ENCODE results near the gene CRB1. TPM values are rescaled to one million over a fixed set of nuclear protein-coding genes. Genes with fewer than 3 reads are reported as not detected.

Gene CRB1
- total and polyA plus RNA-seq, 8 donors, result 0.09 to 0.31 (median 0.26) TPM

DNA sequence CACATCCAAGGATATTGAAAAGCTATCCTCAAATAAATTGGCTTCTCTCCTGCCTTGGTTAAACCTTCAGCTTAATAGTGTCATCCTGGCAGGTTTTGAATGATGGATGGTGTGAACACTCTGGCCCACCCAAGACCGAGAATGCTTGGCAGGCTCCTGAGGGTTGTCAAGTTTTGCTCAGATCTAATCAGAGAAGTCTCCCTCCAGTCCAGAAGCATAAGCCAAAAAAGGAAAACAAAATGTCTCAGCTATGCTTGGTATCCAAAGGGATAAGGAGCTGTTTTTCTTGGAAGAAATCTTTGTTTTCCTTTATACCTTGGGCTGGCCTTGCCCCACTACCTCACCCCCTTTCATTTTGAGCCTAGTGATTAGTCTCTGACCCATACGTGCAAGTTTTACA is 172.7 kb downstream of the CRB1 start:
- H3K9me3 ChIP-seq, result no peaks in the 10 kb centered on the region
- no peak overlapping the region for H3K4me3 ChIP-seq
- TF ChIP-seq, protein P1, sequence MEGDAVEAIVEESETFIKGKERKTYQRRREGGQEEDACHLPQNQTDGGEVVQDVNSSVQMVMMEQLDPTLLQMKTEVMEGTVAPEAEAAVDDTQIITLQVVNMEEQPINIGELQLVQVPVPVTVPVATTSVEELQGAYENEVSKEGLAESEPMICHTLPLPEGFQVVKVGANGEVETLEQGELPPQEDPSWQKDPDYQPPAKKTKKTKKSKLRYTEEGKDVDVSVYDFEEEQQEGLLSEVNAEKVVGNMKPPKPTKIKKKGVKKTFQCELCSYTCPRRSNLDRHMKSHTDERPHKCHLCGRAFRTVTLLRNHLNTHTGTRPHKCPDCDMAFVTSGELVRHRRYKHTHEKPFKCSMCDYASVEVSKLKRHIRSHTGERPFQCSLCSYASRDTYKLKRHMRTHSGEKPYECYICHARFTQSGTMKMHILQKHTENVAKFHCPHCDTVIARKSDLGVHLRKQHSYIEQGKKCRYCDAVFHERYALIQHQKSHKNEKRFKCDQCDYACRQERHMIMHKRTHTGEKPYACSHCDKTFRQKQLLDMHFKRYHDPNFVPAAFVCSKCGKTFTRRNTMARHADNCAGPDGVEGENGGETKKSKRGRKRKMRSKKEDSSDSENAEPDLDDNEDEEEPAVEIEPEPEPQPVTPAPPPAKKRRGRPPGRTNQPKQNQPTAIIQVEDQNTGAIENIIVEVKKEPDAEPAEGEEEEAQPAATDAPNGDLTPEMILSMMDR (IDR thresholded peaks at IDR 0.05), result no peak
- no peak overlapping the region for H3K27ac ChIP-seq
- intact Hi-C loops (cut with DNase I), result no loop called here
- H3K36me3 ChIP-seq, result no peaks in the 10 kb centered on the region
- no peaks in the 10 kb centered on the region for H3K4me1 ChIP-seq
- no peaks in the 10 kb centered on the region for H3K27me3 ChIP-seq
- ATAC-seq (no peak), DNase-seq (no peak)

DNA sequence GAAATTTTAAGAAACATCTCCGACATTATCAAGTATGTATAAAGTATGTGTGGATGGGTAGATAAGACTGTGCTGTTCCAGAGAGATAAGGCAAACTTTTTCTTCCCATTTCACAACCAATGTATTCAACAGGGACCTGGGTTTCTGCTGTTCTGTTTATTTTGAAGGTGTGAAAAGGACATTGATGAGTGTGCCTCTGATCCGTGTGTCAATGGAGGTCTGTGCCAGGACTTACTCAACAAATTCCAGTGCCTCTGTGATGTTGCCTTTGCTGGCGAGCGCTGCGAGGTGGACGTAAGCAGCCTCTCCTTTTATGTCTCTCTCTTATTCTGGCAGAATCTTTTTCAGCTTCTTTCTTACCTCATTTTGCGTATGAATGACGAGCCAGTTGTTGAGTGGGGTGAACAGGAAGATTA is 174.0 kb downstream of the CRB1 start:
- intact Hi-C loops (cut with DNase I), result no loop called here

DNA sequence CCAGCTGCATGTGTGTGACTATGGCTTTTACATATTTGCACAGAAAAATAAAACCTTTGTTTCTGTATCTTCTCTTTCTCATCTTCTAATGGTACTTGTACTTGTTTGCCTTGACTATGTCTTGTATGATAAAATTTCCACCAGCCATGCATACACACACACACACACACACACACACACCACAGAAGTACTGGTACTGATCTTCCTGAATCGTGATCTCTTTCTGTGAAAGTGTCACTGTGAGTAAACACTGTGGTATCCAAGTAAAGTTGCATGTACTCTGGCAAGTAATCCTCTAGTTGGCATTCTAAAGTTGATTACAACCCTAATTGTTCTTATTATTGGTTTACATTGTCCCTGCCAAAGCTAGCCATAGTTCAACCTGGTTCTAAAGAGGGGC is 176.7 kb downstream of the CRB1 start:
- Histone ChIP-seq H3K27ac (no peak overlapping the region), H3K4me1 (no peaks in the 10 kb centered on the region), H3K36me3 (no peaks in the 10 kb centered on the region), H3K27me3 (no peaks in the 10 kb centered on the region), H3K4me3 (no peak overlapping the region), H3K9me3 (no peaks in the 10 kb centered on the region)
- no peak for ATAC-seq
- no peak for DNase-seq
- TF ChIP-seq, protein P1 (IDR thresholded peaks at IDR 0.05), result no peak
- intact Hi-C loops (cut with DNase I), result no loop called here

More for the DNA sequence above, 174.0 kb downstream of the CRB1 start:
- H3K27me3 ChIP-seq, result no peaks in the 10 kb centered on the region
- no peak overlapping the region for H3K4me3 ChIP-seq
- TF ChIP-seq, protein P1 (IDR thresholded peaks at IDR 0.05), result no peak
- DNase-seq (peak in 1 of 4 donors; percentile 39), ATAC-seq (no peak)
- no peaks in the 10 kb centered on the region for H3K9me3 ChIP-seq
- H3K4me1 ChIP-seq, result no peaks in the 10 kb centered on the region
- no peaks in the 10 kb centered on the region for H3K36me3 ChIP-seq
- no peak overlapping the region for H3K27ac ChIP-seq

DNA sequence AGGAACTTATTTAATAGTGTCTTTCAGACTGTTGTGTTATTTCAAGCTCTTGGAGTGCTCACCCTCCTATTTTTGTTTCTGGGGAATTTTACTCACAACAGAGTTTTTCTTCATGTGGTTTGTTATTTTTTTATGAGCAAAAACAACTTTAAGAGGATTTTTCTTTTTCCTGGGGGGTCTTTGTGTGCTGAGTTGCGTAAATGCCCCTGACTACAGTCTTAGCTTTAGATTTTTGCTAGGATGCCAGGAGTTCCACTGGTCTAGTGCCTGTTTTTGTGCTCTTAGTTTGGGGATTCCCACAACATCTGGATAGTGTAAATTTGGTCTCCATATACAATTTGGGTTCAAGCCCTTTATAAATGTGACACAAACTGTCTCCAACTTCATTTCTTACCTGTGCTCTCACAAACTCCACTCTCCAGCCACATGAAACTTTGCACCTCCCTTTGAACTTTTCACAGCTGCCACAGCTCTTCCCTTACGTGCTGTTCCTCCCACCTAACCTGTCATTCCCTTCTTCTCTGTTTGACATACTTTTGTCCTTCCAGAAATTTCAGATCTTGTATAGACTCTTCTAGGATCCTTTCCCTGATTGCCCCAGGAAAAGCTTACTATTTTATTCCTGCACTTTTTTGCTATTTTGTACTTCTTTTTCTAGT is 180.2 kb downstream of the CRB1 start:
- TF ChIP-seq, protein P1 (IDR thresholded peaks at IDR 0.05), result no peak
- intact Hi-C loops (cut with DNase I), result no loop called here
- H3K27me3 ChIP-seq, result no peaks in the 10 kb centered on the region
- no peaks in the 10 kb centered on the region for H3K36me3 ChIP-seq
- H3K4me3 ChIP-seq, result no peak overlapping the region
- no peak for DNase-seq
- no peak for ATAC-seq
- no peaks in the 10 kb centered on the region for H3K9me3 ChIP-seq
- H3K27ac ChIP-seq, result no peak overlapping the region
- no peaks in the 10 kb centered on the region for H3K4me1 ChIP-seq

DNA sequence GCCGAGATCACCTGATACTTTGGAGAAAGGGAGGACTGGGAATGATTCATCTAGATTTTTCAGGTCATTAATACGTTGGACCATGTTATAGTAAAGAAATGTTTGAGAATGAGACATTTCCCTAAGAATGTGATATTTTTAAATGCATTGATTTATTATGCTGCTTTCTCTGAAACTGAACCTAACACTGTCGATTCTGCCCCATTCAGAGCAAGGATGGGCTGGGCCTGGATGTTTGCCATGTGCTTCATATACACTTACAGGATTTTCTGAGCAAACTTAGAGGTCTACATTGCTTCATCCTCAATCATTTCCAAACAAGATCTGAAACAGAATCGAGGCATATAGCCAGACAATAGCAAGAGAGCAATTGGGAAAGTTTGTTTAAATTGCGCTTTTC is 183.3 kb downstream of the CRB1 start:
- Histone ChIP-seq H3K36me3 (no peaks in the 10 kb centered on the region), H3K9me3 (no peaks in the 10 kb centered on the region), H3K4me3 (no peak overlapping the region), H3K4me1 (no peaks in the 10 kb centered on the region), H3K27me3 (no peaks in the 10 kb centered on the region), H3K27ac (no peak overlapping the region)
- TF ChIP-seq, protein P1 (IDR thresholded peaks at IDR 0.05), result no peak
- intact Hi-C loops (cut with DNase I), result no loop called here
- no peak for ATAC-seq
- peak in 1 of 4 donors; percentile 37 for DNase-seq

All from left lung (tissue), 10 donors.